HAP-1 (cell line): Measurements from ENCODE around the gene TFAP2C.
A peak's percentile ranks its signal among the peaks of the same experiment; 100 is the strongest.

Experiments used
- DNase-seq, 2 experiments: peaks; one replicate each; pipeline ENCODE4 v3.0.0-alpha.2; 2016 to 2020; ENCODE audit warnings: low spot score in 2 of 2
- H3K27me3 ChIP-seq: fragments of 250-450 bp; sonication (Bioruptor Pico); 2 replicates; pipeline ENCODE4 v1.5.1; 2020; ENCODE audit warnings: low read depth, mild to moderate bottlenecking, moderate library complexity
- H3K36me3 ChIP-seq: fragments of 250-450 bp; sonication (Bioruptor Pico); replicated peaks from 2 replicates; pipeline ENCODE4 v1.5.1; 2020; ENCODE audit warnings: mild to moderate bottlenecking
- H3K4me1 ChIP-seq: fragments of 250-450 bp; sonication (Bioruptor Pico); 2 replicates; pipeline ENCODE4 v1.5.1; 2020; ENCODE audit warnings: mild to moderate bottlenecking
- H3K4me3 ChIP-seq: fragments of 250-450 bp; sonication (Bioruptor Pico); 2 replicates; pipeline ENCODE4 v1.5.1; 2020; ENCODE audit warnings: mild to moderate bottlenecking, moderate library complexity
- H3K9me3 ChIP-seq: fragments of 250-450 bp; sonication (Bioruptor Pico); 2 replicates; pipeline ENCODE4 v1.5.1; 2020; ENCODE audit warnings: mild to moderate bottlenecking, moderate library complexity
- in situ Hi-C: fragments of 300-500 bp; cut with MboI; formaldehyde crosslinking; loops from 3 replicates; pipeline ENCODE4 v1.14.3; 2020; ENCODE audit warnings: low sequenced_read_pairs, inconsistent platforms, mixed read lengths

Gene TFAP2C

GRCh38 chr20:56628873-56629463 is at the start of gene TFAP2C:
TFAP2C (plus strand) TSS chr20:56629306; CDS start chr20:56629545, 239 bp downstream.
- peak; percentile 89 to 96 for DNase-seq
- peaks cover 33% of the 10 kb centered on the region for H3K4me1 ChIP-seq
- no peaks in the 10 kb centered on the region for H3K27me3 ChIP-seq
- H3K36me3 ChIP-seq = peaks cover 19% of the 10 kb centered on the region
- H3K4me3 ChIP-seq = peak within 1 kb of the TSS; percentile 80
- in situ Hi-C loops = loop anchor here (5.0 kb wide), 1 partner anchor 343 kb away; no protein-coding TSS in a partner anchor
- no peaks in the 10 kb centered on the region for H3K9me3 ChIP-seq

GRCh38 chr20:56580226-56580625 is 48.9 kb upstream of the TFAP2C start:
- no peaks in the 10 kb centered on the region for H3K9me3 ChIP-seq
- H3K4me3 ChIP-seq = no peak overlapping the region
- H3K4me1 ChIP-seq = no peaks in the 10 kb centered on the region; the same call in 1 of the 2 replicates
- DNase-seq = no peak
- in situ Hi-C loops = loop anchor here (10.0 kb wide), 1 partner anchor 185 kb away; the partner anchor contains the start of genes AURKA and CSTF1
- H3K27me3 ChIP-seq = no peaks in the 10 kb centered on the region
- H3K36me3 ChIP-seq = no peaks in the 10 kb centered on the region

- Histone ChIP-seq H3K36me3 (no peaks in the 10 kb centered on the region), H3K4me1 (peaks cover under 1% of the 10 kb centered on the region), H3K27me3 (no peaks in the 10 kb centered on the region), H3K4me3 (no peak overlapping the region), H3K9me3 (no peaks in the 10 kb centered on the region)
- no peak for DNase-seq
- in situ Hi-C loops = loop anchor here (10.0 kb wide), 1 partner anchor 187 kb away; the partner anchor contains the start of genes AURKA and CSTF1
Measured at GRCh38 chr20:56581701-56582100, 47.4 kb upstream of the TFAP2C start.

GRCh38 chr20:56582542-56582941 is 46.6 kb upstream of the TFAP2C start:
- in situ Hi-C loops = loop anchor here (10.0 kb wide), 1 partner anchor 188 kb away; the partner anchor contains the start of genes AURKA and CSTF1
- no peak for DNase-seq
- H3K9me3 ChIP-seq = no peaks in the 10 kb centered on the region
- H3K36me3 ChIP-seq = no peaks in the 10 kb centered on the region
- H3K4me3 ChIP-seq = no peak overlapping the region
- H3K27me3 ChIP-seq = no peaks in the 10 kb centered on the region
- H3K4me1 ChIP-seq = peaks cover 8% of the 10 kb centered on the region

GRCh38 chr20:56584916-56585315 is 44.2 kb upstream of the TFAP2C start:
- H3K9me3 ChIP-seq = no peaks in the 10 kb centered on the region
- in situ Hi-C loops = loop anchor here (10.0 kb wide), 1 partner anchor 190 kb away; the partner anchor contains the start of genes AURKA and CSTF1
- no peak overlapping the region for H3K4me3 ChIP-seq
- no peaks in the 10 kb centered on the region for H3K27me3 ChIP-seq
- H3K36me3 ChIP-seq = no peaks in the 10 kb centered on the region
- DNase-seq = no peak
- peaks cover 8% of the 10 kb centered on the region for H3K4me1 ChIP-seq

GRCh38 chr20:56587307-56588041 is 41.6 kb upstream of the TFAP2C start:
- DNase-seq = peak; percentile 20 to 37
- Histone ChIP-seq H3K4me1 (peaks cover 15% of the 10 kb centered on the region), H3K9me3 (no peaks in the 10 kb centered on the region), H3K4me3 (no peak overlapping the region), H3K36me3 (no peaks in the 10 kb centered on the region), H3K27me3 (no peaks in the 10 kb centered on the region)
- in situ Hi-C loops = loop anchor here (10.0 kb wide), 1 partner anchor 193 kb away; the partner anchor contains the start of genes AURKA and CSTF1

GRCh38 chr20:56588996-56589395 is 40.1 kb upstream of the TFAP2C start:
- in situ Hi-C loops = loop anchor here (10.0 kb wide), 1 partner anchor 194 kb away; the partner anchor contains the start of genes AURKA and CSTF1
- Histone ChIP-seq H3K4me1 (peaks cover 16% of the 10 kb centered on the region), H3K9me3 (no peaks in the 10 kb centered on the region), H3K4me3 (no peak overlapping the region), H3K27me3 (no peaks in the 10 kb centered on the region), H3K36me3 (no peaks in the 10 kb centered on the region)
- no peak for DNase-seq

- in situ Hi-C loops = loop anchor here (10.0 kb wide), 1 partner anchor 195 kb away; the partner anchor contains the start of genes AURKA and CSTF1
- H3K9me3 ChIP-seq = no peaks in the 10 kb centered on the region
- H3K36me3 ChIP-seq = no peaks in the 10 kb centered on the region
- no peaks in the 10 kb centered on the region for H3K27me3 ChIP-seq
- peaks cover 16% of the 10 kb centered on the region for H3K4me1 ChIP-seq
- DNase-seq = no peak
- no peak overlapping the region for H3K4me3 ChIP-seq
Measured at GRCh38 chr20:56589633-56590032, 39.5 kb upstream of the TFAP2C start.

- Histone ChIP-seq H3K36me3 (no peaks in the 10 kb centered on the region), H3K9me3 (no peaks in the 10 kb centered on the region), H3K4me1 (peaks cover 20% of the 10 kb centered on the region), H3K27me3 (no peaks in the 10 kb centered on the region), H3K4me3 (no peak overlapping the region)
- no peak for DNase-seq
- in situ Hi-C loops = no loop called here
Measured at GRCh38 chr20:56590888-56591287, 38.2 kb upstream of the TFAP2C start.

GRCh38 chr20:56592211-56592610 is 36.9 kb upstream of the TFAP2C start:
- DNase-seq = no peak
- no peaks in the 10 kb centered on the region for H3K9me3 ChIP-seq
- peaks cover 17% of the 10 kb centered on the region for H3K4me1 ChIP-seq
- H3K27me3 ChIP-seq = no peaks in the 10 kb centered on the region
- in situ Hi-C loops = no loop called here
- no peaks in the 10 kb centered on the region for H3K36me3 ChIP-seq
- no peak overlapping the region for H3K4me3 ChIP-seq

- H3K4me1 ChIP-seq = peaks cover 15% of the 10 kb centered on the region
- no peak for DNase-seq
- H3K4me3 ChIP-seq = no peak overlapping the region
- H3K27me3 ChIP-seq = no peaks in the 10 kb centered on the region
- H3K9me3 ChIP-seq = no peaks in the 10 kb centered on the region
- in situ Hi-C loops = no loop called here
- no peaks in the 10 kb centered on the region for H3K36me3 ChIP-seq
Measured at GRCh38 chr20:56592817-56593216, 36.3 kb upstream of the TFAP2C start.

- DNase-seq = peak; percentile 41 to 67
- Histone ChIP-seq H3K9me3 (no peaks in the 10 kb centered on the region), H3K4me3 (no peak overlapping the region), H3K4me1 (peaks cover 15% of the 10 kb centered on the region), H3K27me3 (no peaks in the 10 kb centered on the region), H3K36me3 (no peaks in the 10 kb centered on the region)
- in situ Hi-C loops = no loop called here
Measured at GRCh38 chr20:56595746-56596475, 33.2 kb upstream of the TFAP2C start.

- Histone ChIP-seq H3K27me3 (no peaks in the 10 kb centered on the region), H3K9me3 (no peaks in the 10 kb centered on the region), H3K36me3 (no peaks in the 10 kb centered on the region), H3K4me3 (no peak overlapping the region), H3K4me1 (peaks cover under 1% of the 10 kb centered on the region; the same call in 1 of the 2 replicates)
- in situ Hi-C loops = no loop called here
- no peak for DNase-seq
Measured at GRCh38 chr20:56601166-56601565, 27.9 kb upstream of the TFAP2C start.
